Caki2 (cell line): ENCODE measurements around the gene ATRX. TPM values are rescaled to one million over a fixed set of nuclear protein-coding genes. Genes with fewer than 3 reads are reported as not detected.
A peak's percentile ranks its signal among the peaks of the same experiment; 100 is the strongest.
"Not testable (repeated sequence)": the region's sequence is repeated elsewhere in the genome, so short reads cannot be mapped to it uniquely, and the experiment has no call there.

ENCODE experiments used
- DNase-seq: peaks from one replicate; pipeline ENCODE4 v3.0.0-alpha.2; 2015; ENCODE audit warnings: low read depth
- in situ Hi-C: cut with HindIII; loops from 2 replicates; pipeline ENCODE4 v1.10.0; 2016; ENCODE audit warnings: low sequenced_read_pairs, low pct_unique_long_range_greater_than_20kb, mixed read lengths
- total RNA-seq: library from RNA; depleted of rRNA; stranded (reverse); fragments of >200 nt; shearing (Covaris generic); gene quantifications from 2 replicates; pipeline ENCODE4 v1.2.3, GENCODE V29; 2014; ENCODE audit warnings: low replicate concordance; rRNA removed

Gene ATRX
- total RNA-seq, 1 experiment from 2014 or later, result 9.4 TPM

GRCh38 chrX:77531261-77531660 is 254.8 kb downstream of the ATRX start:
- DNase-seq, in situ Hi-C loops: not testable (repeated sequence)

- in situ Hi-C loops, result no loop called here
Observed at GRCh38 chrX:77528034-77528433, 258.0 kb downstream of the ATRX start.

GRCh38 chrX:77527233-77528001 is 258.6 kb downstream of the ATRX start:
- in situ Hi-C loops, result no loop called here
- no peak for DNase-seq

More at GRCh38 chrX:77528034-77528433, 258.0 kb downstream of the ATRX start:
- DNase-seq, result no peak

- in situ Hi-C loops, result no loop called here
- DNase-seq, result no peak
Observed at GRCh38 chrX:77519765-77520164, 266.3 kb downstream of the ATRX start.

- in situ Hi-C loops, result no loop called here
- DNase-seq, result no peak
Observed at GRCh38 chrX:77514177-77514576, 271.8 kb downstream of the ATRX start.

GRCh38 chrX:77510007-77510406 is 276.0 kb downstream of the ATRX start:
- in situ Hi-C loops, result no loop called here
- no peak for DNase-seq

GRCh38 chrX:77505227-77505626 is 280.8 kb downstream of the ATRX start:
- DNase-seq, result no peak
- in situ Hi-C loops, result no loop called here

- DNase-seq, result no peak
- in situ Hi-C loops, result no loop called here
Observed at GRCh38 chrX:77502951-77503525, 283.0 kb downstream of the ATRX start.

- DNase-seq, in situ Hi-C loops: not testable (repeated sequence)
Observed at GRCh38 chrX:77500164-77500563, 285.9 kb downstream of the ATRX start.

GRCh38 chrX:77493677-77494553 is 292.1 kb downstream of the ATRX start:
- in situ Hi-C loops, result no loop called here
- DNase-seq, result peak; percentile 1

GRCh38 chrX:77484045-77484444 is 302.0 kb downstream of the ATRX start:
- in situ Hi-C loops, result no loop called here
- no peak for DNase-seq

- no peak for DNase-seq
- in situ Hi-C loops, result no loop called here
Observed at GRCh38 chrX:77455437-77455836, 330.6 kb downstream of the ATRX start.

Other genes with a start within 250 kb of the ATRX start
- gene MAGT1, start 109.2 kb upstream of the ATRX start, total RNA-seq, result 84.0 and 99.7 TPM in 2 replicates
- 450 and 597 TPM in 2 replicates for gene COX7B, start 113.3 kb upstream of the ATRX start, total RNA-seq
- 7.4 and 8.9 TPM in 2 replicates for gene ATP7A, start 124.5 kb upstream of the ATRX start, total RNA-seq
- gene PGAM4, start 183.4 kb upstream of the ATRX start, total RNA-seq, result not detected in 2 replicates